H1 (cell line): ENCODE data around the gene ST7L. TPM values are rescaled to one million over a fixed set of nuclear protein-coding genes. Genes with fewer than 3 reads are reported as not detected.

ENCODE experiments used
- CTCF ChIA-PET: fragments of 300-600 bp; sonication (Branson Sonifier 250); formaldehyde crosslinking; loops from one replicate; lab custom pipeline; 2021; ENCODE audit not compliant: partially characterized antibody; lab: Charles Lee
- POLR2A ChIA-PET: fragments of 300-600 bp; sonication (Branson Sonifier 250); formaldehyde crosslinking; loops from one replicate; lab custom pipeline; 2021; ENCODE audit warnings: inconsistent platforms; ENCODE audit not compliant: partially characterized antibody; lab: Charles Lee
- DNase-seq, 2 experiments: peaks; one replicate each; pipeline versions ENCODE4 v3.0.0 to v3.0.0-alpha.2; 2010 to 2022; ENCODE audit warnings: low spot score in 2 of 2, low read depth in 1 of 2, mixed read lengths in 1 of 2
- FAIRE-seq: peaks from 2 replicates; lab custom pipeline; 2011; peaks lifted over from hg19 to GRCh38; lab: Jason Lieb, UNC
- H2AFZ ChIP-seq: 2 replicates; pipeline ENCODE4 v1.8.1; 2012; ENCODE audit warnings: low read length, inconsistent platforms
- H2AK5ac ChIP-seq: 2 replicates; pipeline ENCODE4 v1.6.1; 2013; ENCODE audit warnings: low read depth, low read length
- H2BK120ac ChIP-seq: replicated peaks from 2 replicates; pipeline ENCODE3; 2013; ENCODE audit warnings: low read depth, low read length, inconsistent platforms
- H2BK12ac ChIP-seq: 2 replicates; pipeline ENCODE4 v1.6.1; 2013; ENCODE audit warnings: low read depth, low read length
- H2BK15ac ChIP-seq: 2 replicates; pipeline ENCODE4 v1.6.1; 2013; ENCODE audit warnings: low read length
- H2BK20ac ChIP-seq: 2 replicates; pipeline ENCODE4 v1.6.1; 2013; ENCODE audit warnings: low read length
- H2BK5ac ChIP-seq: 2 replicates; pipeline ENCODE4 v1.6.1; 2013; ENCODE audit warnings: low read depth, low read length
- H3K14ac ChIP-seq: 2 replicates; pipeline ENCODE4 v1.6.1; 2013; ENCODE audit warnings: inconsistent platforms; ENCODE audit not compliant: insufficient read length
- H3K18ac ChIP-seq: 2 replicates; pipeline ENCODE4 v1.6.1; 2013; ENCODE audit warnings: low read length; ENCODE audit errors: extremely low read depth
- H3K23ac ChIP-seq: 2 replicates; pipeline ENCODE4 v1.6.1; 2013; ENCODE audit warnings: inconsistent platforms; ENCODE audit not compliant: insufficient read length
- H3K23me2 ChIP-seq: 2 replicates; pipeline ENCODE4 v1.6.1; 2013; ENCODE audit warnings: low read depth, low read length
- H3K27ac ChIP-seq: 2 replicates; pipeline ENCODE4 v1.6.1; 2011; ENCODE audit warnings: low read depth, low read length, inconsistent platforms
- H3K27me3 ChIP-seq, 4 experiments: replicated peaks in 1 of 4; 1 replicate in 1 of 4; 2 replicates in 3 of 4; pipeline versions ENCODE4 v1.6.1 to v1.8.1; 2011 to 2013; ENCODE audit warnings: low read length in 3 of 4, mild to moderate bottlenecking in 3 of 4, inconsistent platforms in 2 of 4, mixed read lengths in 2 of 4, moderate library complexity in 1 of 4; ENCODE audit not compliant: control insufficient read depth in 3 of 4, insufficient read depth in 3 of 4; ENCODE audit errors: extremely low read depth in 1 of 4
- H3K36me3 ChIP-seq, 4 experiments: 2 replicates each; pipeline versions ENCODE4 v1.6.1 to v1.8.1; 2011 to 2013; ENCODE audit warnings: mild to moderate bottlenecking in 4 of 4, low read length in 3 of 4, moderate library complexity in 2 of 4, control low read depth in 1 of 4, inconsistent platforms in 1 of 4; ENCODE audit not compliant: insufficient read depth in 4 of 4, control insufficient read depth in 2 of 4
- H3K4ac ChIP-seq: replicated peaks from 2 replicates; pipeline ENCODE3; 2013; ENCODE audit warnings: low read length, low read depth, mixed read lengths, inconsistent platforms; ENCODE audit not compliant: insufficient read length
- H3K4me1 ChIP-seq, 4 experiments: replicated peaks in 1 of 4; 1 replicate in 1 of 4; 2 replicates in 3 of 4; pipeline versions ENCODE4 v1.6.1 to v1.8.1; 2011 to 2013; ENCODE audit warnings: low read length in 3 of 4, inconsistent platforms in 2 of 4, mixed read lengths in 1 of 4; ENCODE audit not compliant: insufficient read depth in 4 of 4, control insufficient read depth in 3 of 4
- H3K4me2 ChIP-seq, 2 experiments: 2 replicates each; pipeline versions ENCODE4 v1.6.1 to v1.8.1; 2011 to 2013; ENCODE audit warnings: low read depth in 2 of 2, low read length in 2 of 2, control low read depth in 1 of 2, inconsistent platforms in 1 of 2, mild to moderate bottlenecking in 1 of 2; ENCODE audit not compliant: insufficient read depth in 1 of 2
- H3K4me3 ChIP-seq, 4 experiments: fragments of 200-600, 300-600 bp in 1 of 4; sonication (generic), shearing (Covaris generic), sonication (Bioruptor Twin) in 1 of 4; 2 replicates each; pipeline versions ENCODE4 v1.5.1 to v1.8.1; 2011 to 2016; ENCODE audit warnings: low read length in 4 of 4, low read depth in 3 of 4, control low read depth in 2 of 4, inconsistent platforms in 2 of 4, mild to moderate bottlenecking in 2 of 4, mixed read lengths in 1 of 4, moderate library complexity in 1 of 4; ENCODE audit not compliant: insufficient read depth in 2 of 4; ENCODE audit errors: extremely low read depth in 1 of 4
- H3K56ac ChIP-seq: replicated peaks from 2 replicates; pipeline ENCODE3; 2013; ENCODE audit warnings: low read depth, mild to moderate bottlenecking, mixed read lengths, low read length, inconsistent platforms; ENCODE audit not compliant: insufficient read length
- H3K79me1 ChIP-seq: 2 replicates; pipeline ENCODE4 v1.6.1; 2013; ENCODE audit warnings: low read depth, low read length, control low read depth
- H3K79me2 ChIP-seq, 2 experiments: 2 replicates each; pipeline versions ENCODE4 v1.6.1 to v1.8.1; 2012 to 2013; ENCODE audit warnings: low read length in 2 of 2, mild to moderate bottlenecking in 2 of 2, inconsistent platforms in 1 of 2; ENCODE audit not compliant: insufficient read depth in 2 of 2, control insufficient read depth in 1 of 2
- H3K9ac ChIP-seq, 4 experiments: replicated peaks in 1 of 4; 1 replicate in 1 of 4; 2 replicates in 3 of 4; pipeline versions ENCODE4 v1.6.1 to v1.8.1; 2011 to 2013; ENCODE audit warnings: low read depth in 3 of 4, low read length in 3 of 4, control low read depth in 2 of 4, mild to moderate bottlenecking in 2 of 4, moderate library complexity in 2 of 4, inconsistent platforms in 1 of 4; ENCODE audit errors: extremely low read depth in 1 of 4
- H3K9me3 ChIP-seq, 2 experiments: 2 replicates each; pipeline versions ENCODE4 v1.6.1 to v1.8.1; 2012 to 2013; ENCODE audit warnings: mild to moderate bottlenecking in 2 of 2, moderate library complexity in 2 of 2, control low read depth in 1 of 2, inconsistent platforms in 1 of 2, low read depth in 1 of 2, low read length in 1 of 2, mixed read lengths in 1 of 2; ENCODE audit not compliant: insufficient read depth in 2 of 2
- H4K20me1 ChIP-seq, 2 experiments: replicated peaks in 1 of 2; 2 replicates each; pipeline versions ENCODE3 to v1.8.1; 2011 to 2013; ENCODE audit warnings: inconsistent platforms in 2 of 2, low read length in 2 of 2, mild to moderate bottlenecking in 1 of 2; ENCODE audit not compliant: insufficient read depth in 2 of 2, control insufficient read depth in 1 of 2
- H4K5ac ChIP-seq: 2 replicates; pipeline ENCODE4 v1.6.1; 2013; ENCODE audit warnings: low read length, low read depth, mixed read lengths, inconsistent platforms; ENCODE audit not compliant: insufficient read length
- H4K8ac ChIP-seq: 2 replicates; pipeline ENCODE4 v1.8.0; 2013; ENCODE audit warnings: mild to moderate bottlenecking, moderate library complexity, low read length, inconsistent platforms; ENCODE audit not compliant: insufficient read depth; ENCODE audit errors: extremely low read depth
- H4K91ac ChIP-seq: replicated peaks from 2 replicates; pipeline ENCODE3; 2013; ENCODE audit warnings: low read length, mixed read lengths, inconsistent platforms; ENCODE audit not compliant: insufficient read length
- CREB1 ChIP-seq: IDR thresholded peaks from 2 replicates; pipeline ENCODE4 v1.6.1; 2012; ENCODE audit warnings: inconsistent platforms
- KDM4A ChIP-seq: IDR thresholded peaks from one replicate; pipeline ENCODE4 v1.7.1; 2012; ENCODE audit warnings: low read depth, mild to moderate bottlenecking, moderate library complexity, low read length, inconsistent platforms; ENCODE audit not compliant: severe bottlenecking
- RFX5 ChIP-seq: IDR thresholded peaks from 2 replicates; pipeline ENCODE4 v1.6.1; 2011; ENCODE audit warnings: low read depth, low read length, improper control_type of control experiment, borderline replicate concordance
- SRF ChIP-seq: IDR thresholded peaks from 2 replicates; pipeline ENCODE4 v1.6.1; 2011; ENCODE audit warnings: mild to moderate bottlenecking, low read depth, low read length, moderate library complexity
- TCF12 ChIP-seq: IDR thresholded peaks from 2 replicates; pipeline ENCODE4 v1.6.1; 2011; ENCODE audit warnings: low read depth, mild to moderate bottlenecking, low read length
- WGBS, 2 experiments: shearing (Covaris generic) in 1 of 2; methylation state at CpG; one replicate each; pipeline versions ENCODE4 v1.1.6 to v1.1.7; 2013 to 2015; ENCODE audit warnings: low lambda C conversion rate in 2 of 2, mixed read lengths in 2 of 2, inconsistent platforms in 1 of 2, low coverage in 1 of 2, missing lambda C conversion rate in 1 of 2; ENCODE audit not compliant: insufficient replicate concordance in 2 of 2, insufficient coverage in 1 of 2, insufficient read length in 1 of 2; ENCODE audit errors: extremely low coverage in 1 of 2, missing lambda C conversion rate in 1 of 2; 5-methylcytosine and 5-hydroxymethylcytosine counted together
- polyA plus RNA-seq, 7 experiments: library from polyadenylated mRNA; depleted of rRNA in 3 of 7; stranded (reverse) in 5 of 7; unstranded in 2 of 7; fragments of >200 nt in 5 of 7; fragments of 200-250 nt in 2 of 7; gene quantifications; 1 replicate in 5 of 7; 2 replicates in 1 of 7; 4 replicates in 1 of 7; pipeline versions ENCODE4 v1.2.1 to v1.2.3, GENCODE V29; 2011 to 2013; ENCODE audit warnings: missing spikeins in 2 of 7, mixed read lengths in 2 of 7
- total RNA-seq: library from RNA; stranded (reverse); fragmentation: NEBNext Ultra II Directional; extraction: Animal tissue kit (Norgen Biotek cat#: 25700); gene quantifications from 2 replicates; pipeline ENCODE4 v1.2.1, GENCODE V29; 2021

The ST7L gene
- total and polyA plus RNA-seq, 2 of the 8 experiments (the other 6 are each of a cell fraction or from before 2014, with no cell fraction given), result 9.6 to 16.2 TPM

GRCh38 chr1:112646225-112646624 lies 27.3 kb upstream of the ST7L start:
- Histone ChIP-seq H2AFZ (no peak overlapping the region), H3K4me2 (no peak overlapping the region), H3K27ac (no peak overlapping the region), H3K36me3 (peaks cover 0 to 35% (median 10%) of the 10 kb centered on the region in 4 experiments; a peak in 6 of 8 replicates), H4K20me1 (peaks cover 0 to 3% of the 10 kb centered on the region in 2 experiments), H3K4ac (no peak overlapping the region), H2BK12ac (no peak overlapping the region), H2BK5ac (no peak overlapping the region), H3K4me3 (no peak overlapping the region), H2AK5ac (no peak overlapping the region), H3K9me3 (no peaks in the 10 kb centered on the region), H3K27me3 (no peaks in the 10 kb centered on the region), H4K91ac (no peak overlapping the region), H2BK15ac (no peak overlapping the region), H4K8ac (no peak overlapping the region), H3K14ac (no peak overlapping the region), H3K18ac (no peak overlapping the region), H2BK120ac (no peak overlapping the region), H4K5ac (no peak overlapping the region), H3K9ac (no peak overlapping the region), H3K23ac (no peak overlapping the region), H3K56ac (no peak overlapping the region), H3K4me1 (no peaks in the 10 kb centered on the region), H3K23me2 (no peaks in the 10 kb centered on the region), H3K79me2 (peaks cover 8 to 54% of the 10 kb centered on the region in 2 experiments; a peak in 3 of 4 replicates), H3K79me1 (peaks cover 6% of the 10 kb centered on the region), H2BK20ac (no peak overlapping the region)
- WGBS, 2 experiments, result 94% methylated on average over 4 of the region's 4 CpGs; no CpG with 5 or more reads in 1 of the 2 experiments
- TF ChIP-seq RFX5 (no peak), CREB1 (no peak), TCF12 (no peak), KDM4A (no peak), SRF (no peak)
- CTCF ChIA-PET, result interaction anchor here (0.7 kb wide), 2 partner anchors 18 to 255 kb away, joined by 3 read pairs; no protein-coding TSS in a partner anchor
- no peak for FAIRE-seq
- POLR2A ChIA-PET, result interaction anchor here (0.9 kb wide), 1 partner anchor 212 kb away, joined by 3 read pairs; no protein-coding TSS in a partner anchor
- no peak for DNase-seq
